ENCODE results near the gene CDKAL1. TPM values are rescaled to one million over a fixed set of nuclear protein-coding genes. Genes with fewer than 3 reads are reported as not detected.

Gene CDKAL1
- polyA plus RNA-seq, 2 of the 4 experiments (the other 2 are of a cell fraction) = 4.7 to 8.3 TPM

- POLR2A ChIA-PET = no interaction called here
- TF ChIP-seq RAD21 (conservative IDR thresholded peaks at IDR 0.05 in 1 of 2, IDR thresholded peaks at IDR 0.05 in 1 of 2) = no peak
- no peak for FAIRE-seq
- 74% methylated on average over 5 of the region's 5 CpGs for whole genome bisulfite sequencing (ENCODE audit: missing lambda C conversion rate)
- Histone ChIP-seq H3K4me3 (no peak overlapping the region), H3K4me2 (no peak overlapping the region), H3K4me1 (no peaks in the 10 kb centered on the region), H3K9me3 (no peaks in the 10 kb centered on the region), H3K27ac (no peak overlapping the region)
- CTCF ChIA-PET = no interaction called here
- DNase-seq (ENCODE audit: low read depth in 1 of 2, low spot score in 1 of 2) = no peak
- no peak for ATAC-seq
Measured at GRCh38 chr6:20793174-20793573, 258.9 kb downstream of the CDKAL1 start.

- POLR2A ChIA-PET = no interaction called here
- DNase-seq (ENCODE audit: low read depth in 1 of 2, low spot score in 1 of 2) (no peak), ATAC-seq (no peak), FAIRE-seq (no peak)
- Histone ChIP-seq H3K4me3 (no peak overlapping the region), H3K4me1 (0 out of 3 replicates have a peak, but pooled peaks cover 3% of the 10 kb centered on the region), H3K4me2 (no peak overlapping the region), H3K27ac (no peak overlapping the region), H3K9me3 (no peaks in the 10 kb centered on the region)
- TF ChIP-seq RAD21 (conservative IDR thresholded peaks at IDR 0.05 in 1 of 2, IDR thresholded peaks at IDR 0.05 in 1 of 2) (no peak), ELK1 (IDR thresholded peaks at IDR 0.05; ENCODE audit: low read depth, low read length) (no peak), MYC (IDR thresholded peaks at IDR 0.05; ENCODE audit: borderline replicate concordance, low read length) (no peak), CEBPB (IDR thresholded peaks at IDR 0.05) (no peak), CHD4 (IDR thresholded peaks at IDR 0.05; ENCODE audit: borderline replicate concordance) (no peak), E2F6 (IDR thresholded peaks at IDR 0.05; ENCODE audit: borderline replicate concordance, low read depth) (no peak), NR3C1 (IDR thresholded peaks at IDR 0.05) (no peak), REST (IDR thresholded peaks at IDR 0.05) (no peak), ZFP36 (IDR thresholded peaks at IDR 0.05; ENCODE audit: borderline replicate concordance, partially characterized antibody) (no peak), TP53 (CRISPR knock-in tag; IDR thresholded peaks at IDR 0.05) (no peak)
- 97% methylated on average over 7 of the region's 7 CpGs for WGBS (ENCODE audit: missing lambda C conversion rate)
- CTCF ChIA-PET = no interaction called here
Measured at GRCh38 chr6:20797597-20797996, 263.3 kb downstream of the CDKAL1 start.

GRCh38 chr6:20800229-20800628 lies 266.0 kb downstream of the CDKAL1 start:
- Histone ChIP-seq H3K4me3 (no peak overlapping the region), H3K27ac (no peak overlapping the region), H3K4me1 (0 out of 3 replicates have a peak, but pooled peaks cover 3% of the 10 kb centered on the region), H3K4me2 (no peak overlapping the region), H3K9me3 (no peaks in the 10 kb centered on the region)
- ATAC-seq = no peak
- no peak for FAIRE-seq
- DNase-seq (ENCODE audit: low read depth in 1 of 2, low spot score in 1 of 2) = no peak
- POLR2A ChIA-PET = no interaction called here
- CTCF ChIA-PET = no interaction called here
- no peak for TF ChIP-seq E2F6 (IDR thresholded peaks at IDR 0.05; ENCODE audit: borderline replicate concordance, low read depth)
- no peak for TF ChIP-seq NR3C1 (IDR thresholded peaks at IDR 0.05)
- no peak for TF ChIP-seq ESRRA (IDR thresholded peaks at IDR 0.05; ENCODE audit: borderline replicate concordance, low read length)
- no peak for TF ChIP-seq RCOR1 (IDR thresholded peaks at IDR 0.05; ENCODE audit: low read depth, low read length)
- TF ChIP-seq TFCP2L1 (CRISPR knock-in tag; IDR thresholded peaks at IDR 0.05) = no peak
- no peak for TF ChIP-seq PBX3 (IDR thresholded peaks at IDR 0.05)
- TF ChIP-seq HEYL (CRISPR knock-in tag; IDR thresholded peaks at IDR 0.05) = no peak
- TF ChIP-seq ELK1 (IDR thresholded peaks at IDR 0.05; ENCODE audit: low read depth, low read length) = no peak
- no peak for TF ChIP-seq JUNB (IDR thresholded peaks at IDR 0.05)
- no peak for TF ChIP-seq MAFK (IDR thresholded peaks at IDR 0.05; ENCODE audit: partially characterized antibody)
- TF ChIP-seq CBX2 (IDR thresholded peaks at IDR 0.05; ENCODE audit: borderline replicate concordance, low read depth) = no peak
- no peak for TF ChIP-seq NFE2L2 (conservative IDR thresholded peaks at IDR 0.05; ENCODE audit: low read length)
- TF ChIP-seq TP53 (CRISPR knock-in tag; IDR thresholded peaks at IDR 0.05) = no peak
- no peak for TF ChIP-seq RAD21 (conservative IDR thresholded peaks at IDR 0.05 in 1 of 2, IDR thresholded peaks at IDR 0.05 in 1 of 2)
- no peak for TF ChIP-seq CBX8 (IDR thresholded peaks at IDR 0.05)
- TF ChIP-seq RNF2 (IDR thresholded peaks at IDR 0.05; ENCODE audit: borderline replicate concordance, low read depth) = no peak
- TF ChIP-seq FOSL2 (IDR thresholded peaks at IDR 0.05) = no peak
- no peak for TF ChIP-seq FOSL2 (CRISPR knock-in tag; IDR thresholded peaks at IDR 0.05)
